ENCODE results near the gene ATIC. TPM values are rescaled to one million over a fixed set of nuclear protein-coding genes. Genes with fewer than 3 reads are reported as not detected.

ATIC gene
- total RNA-seq, 1 experiment from 2014 or later, result 84.5 TPM

DNA sequence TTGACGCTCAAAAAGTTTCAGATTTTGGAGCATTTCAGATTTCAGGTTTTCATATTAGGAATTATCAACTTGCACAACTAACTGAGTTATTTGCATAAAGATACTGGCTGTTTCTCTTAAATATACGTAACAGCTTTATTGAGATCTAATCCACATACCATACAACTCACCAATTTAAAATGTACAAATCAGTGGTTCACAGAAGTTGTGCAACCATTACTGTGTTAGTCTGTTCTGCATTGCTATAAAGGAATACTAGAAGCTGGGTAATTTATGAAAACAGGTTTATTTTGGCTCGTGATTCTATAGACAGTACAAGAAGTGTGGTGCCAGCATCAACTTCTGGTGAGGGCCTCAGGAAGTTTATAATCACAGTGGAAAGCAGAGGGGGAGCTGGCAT is 8.2 kb downstream of the ATIC start:
- no peak overlapping the region for H3K4me3 ChIP-seq (ENCODE audit: low read length)
- peaks cover 96% of the 10 kb centered on the region for H3K79me2 ChIP-seq (ENCODE audit: low read length)
- H3K4me2 ChIP-seq (ENCODE audit: low read depth, low read length, poor library complexity, severe bottlenecking), result no peak overlapping the region
- no peak overlapping the region for H3K9ac ChIP-seq (ENCODE audit: low read length)
- H3K4me1 ChIP-seq (ENCODE audit: low read length), result no peaks in the 10 kb centered on the region
- H3K27me3 ChIP-seq (ENCODE audit: low read length), result no peaks in the 10 kb centered on the region
- DNase-seq, result no peak
- no peaks in the 10 kb centered on the region for H3K9me3 ChIP-seq (ENCODE audit: low read length)
- H4K20me1 ChIP-seq (ENCODE audit: insufficient read depth, low read depth, low read length), result peaks cover 5% of the 10 kb centered on the region; the same call in 1 of the 2 replicates
- no peaks in the 10 kb centered on the region for H3K9me2 ChIP-seq (replicated peaks; ENCODE audit: insufficient read depth, low read length)
- H2AFZ ChIP-seq (ENCODE audit: low read length), result no peak overlapping the region
- no peak overlapping the region for H3K27ac ChIP-seq (ENCODE audit: low read length)
- H3K36me3 ChIP-seq (ENCODE audit: insufficient read depth, low read length), result peaks cover 70% of the 10 kb centered on the region

DNA sequence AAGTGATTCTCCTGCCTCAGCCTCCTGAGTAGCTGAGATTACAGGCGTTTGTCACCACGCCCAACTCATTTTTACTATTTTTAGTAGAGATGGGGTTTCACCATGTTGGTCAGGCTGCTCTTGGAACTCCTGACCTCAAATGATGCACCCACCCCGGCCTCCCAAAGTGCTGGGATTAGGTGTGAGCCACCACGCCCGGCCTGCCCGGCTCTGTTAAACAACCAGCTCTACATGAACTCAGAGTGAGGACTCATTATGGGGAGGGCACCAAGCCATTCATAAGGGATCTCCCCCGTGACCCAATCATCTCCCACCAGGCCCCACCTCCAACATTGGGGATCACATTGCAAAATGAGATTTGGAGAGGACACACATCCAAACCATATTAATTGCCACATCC is 8.8 kb downstream of the ATIC start:
- H3K9ac ChIP-seq (ENCODE audit: low read length), result no peak overlapping the region
- no peak for DNase-seq
- no peak overlapping the region for H3K27ac ChIP-seq (ENCODE audit: low read length)
- no peaks in the 10 kb centered on the region for H3K4me1 ChIP-seq (ENCODE audit: low read length)
- no peaks in the 10 kb centered on the region for H3K9me2 ChIP-seq (replicated peaks; ENCODE audit: insufficient read depth, low read length)
- H2AFZ ChIP-seq (ENCODE audit: low read length), result no peak overlapping the region
- H3K9me3 ChIP-seq (ENCODE audit: low read length), result no peaks in the 10 kb centered on the region
- peaks cover 6% of the 10 kb centered on the region; the same call in 1 of the 2 replicates for H4K20me1 ChIP-seq (ENCODE audit: insufficient read depth, low read depth, low read length)
- H3K4me3 ChIP-seq (ENCODE audit: low read length), result no peak overlapping the region
- H3K79me2 ChIP-seq (ENCODE audit: low read length), result peaks cover 93% of the 10 kb centered on the region
- H3K4me2 ChIP-seq (ENCODE audit: low read depth, low read length, poor library complexity, severe bottlenecking), result no peak overlapping the region
- H3K27me3 ChIP-seq (ENCODE audit: low read length), result no peaks in the 10 kb centered on the region
- peaks cover 68% of the 10 kb centered on the region for H3K36me3 ChIP-seq (ENCODE audit: insufficient read depth, low read length)

DNA sequence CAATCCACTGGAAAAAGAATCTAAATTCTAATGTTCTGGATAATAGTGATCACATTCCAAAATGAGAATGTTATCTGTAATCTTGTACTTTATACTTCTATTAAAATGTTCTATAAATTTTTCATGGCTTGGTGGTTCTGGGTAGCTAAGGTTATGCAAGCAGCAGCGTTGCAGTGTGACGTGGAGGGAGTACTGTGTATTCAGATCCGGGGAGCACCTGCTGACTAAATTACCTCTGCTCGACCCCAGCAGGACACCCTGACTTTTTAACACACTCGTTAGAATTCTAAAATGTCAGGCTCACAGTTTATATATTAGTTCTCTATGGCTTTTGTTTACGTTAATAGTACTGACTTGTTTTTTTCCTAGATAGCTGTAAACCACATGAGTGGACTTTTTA is 13.0 kb downstream of the ATIC start:
- Histone ChIP-seq H3K36me3 (ENCODE audit: insufficient read depth, low read length) (peaks cover 59% of the 10 kb centered on the region), H4K20me1 (ENCODE audit: insufficient read depth, low read depth, low read length) (peaks cover 15% of the 10 kb centered on the region), H3K4me1 (ENCODE audit: low read length) (no peaks in the 10 kb centered on the region), H2AFZ (ENCODE audit: low read length) (no peak overlapping the region), H3K9ac (ENCODE audit: low read length) (no peak overlapping the region), H3K4me2 (ENCODE audit: low read depth, low read length, poor library complexity, severe bottlenecking) (no peak overlapping the region), H3K27me3 (ENCODE audit: low read length) (no peaks in the 10 kb centered on the region), H3K4me3 (ENCODE audit: low read length) (no peak overlapping the region), H3K9me2 (replicated peaks; ENCODE audit: insufficient read depth, low read length) (no peaks in the 10 kb centered on the region), H3K79me2 (ENCODE audit: low read length) (peaks cover 89% of the 10 kb centered on the region), H3K27ac (ENCODE audit: low read length) (no peak overlapping the region), H3K9me3 (ENCODE audit: low read length) (no peaks in the 10 kb centered on the region)
- DNase-seq, result no peak

DNA sequence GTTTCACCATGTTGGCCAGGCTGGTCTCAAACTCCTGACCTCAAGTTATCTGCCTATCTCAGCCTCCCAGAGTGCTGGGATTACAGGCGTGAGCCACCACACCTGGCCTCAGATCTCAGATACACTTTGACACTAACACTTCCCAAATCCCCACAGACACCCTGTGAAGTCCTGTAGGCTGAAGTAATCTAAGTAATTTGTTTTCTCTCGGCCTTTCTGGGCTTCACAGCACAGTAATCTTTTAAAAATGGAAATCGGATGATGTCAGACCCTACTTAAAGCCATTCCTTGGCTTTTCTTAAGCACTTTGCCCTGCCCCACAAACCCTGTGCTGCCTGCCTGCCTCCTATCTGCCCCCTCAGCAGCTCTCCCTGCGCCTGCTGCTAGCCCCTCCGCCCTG is 16.2 kb downstream of the ATIC start:
- H3K9me2 ChIP-seq (replicated peaks; ENCODE audit: insufficient read depth, low read length), result no peaks in the 10 kb centered on the region
- H3K4me2 ChIP-seq (ENCODE audit: low read depth, low read length, poor library complexity, severe bottlenecking), result no peak overlapping the region
- H3K27me3 ChIP-seq (ENCODE audit: low read length), result no peaks in the 10 kb centered on the region
- no peak overlapping the region for H2AFZ ChIP-seq (ENCODE audit: low read length)
- H3K27ac ChIP-seq (ENCODE audit: low read length), result no peak overlapping the region
- peaks cover 90% of the 10 kb centered on the region for H3K79me2 ChIP-seq (ENCODE audit: low read length)
- peaks cover 6% of the 10 kb centered on the region; the same call in 1 of the 2 replicates for H3K4me1 ChIP-seq (ENCODE audit: low read length)
- H3K36me3 ChIP-seq (ENCODE audit: insufficient read depth, low read length), result peaks cover 67% of the 10 kb centered on the region
- H4K20me1 ChIP-seq (ENCODE audit: insufficient read depth, low read depth, low read length), result peaks cover 25% of the 10 kb centered on the region
- no peak for DNase-seq
- no peak overlapping the region for H3K4me3 ChIP-seq (ENCODE audit: low read length)
- H3K9ac ChIP-seq (ENCODE audit: low read length), result no peak overlapping the region
- H3K9me3 ChIP-seq (ENCODE audit: low read length), result no peaks in the 10 kb centered on the region

DNA sequence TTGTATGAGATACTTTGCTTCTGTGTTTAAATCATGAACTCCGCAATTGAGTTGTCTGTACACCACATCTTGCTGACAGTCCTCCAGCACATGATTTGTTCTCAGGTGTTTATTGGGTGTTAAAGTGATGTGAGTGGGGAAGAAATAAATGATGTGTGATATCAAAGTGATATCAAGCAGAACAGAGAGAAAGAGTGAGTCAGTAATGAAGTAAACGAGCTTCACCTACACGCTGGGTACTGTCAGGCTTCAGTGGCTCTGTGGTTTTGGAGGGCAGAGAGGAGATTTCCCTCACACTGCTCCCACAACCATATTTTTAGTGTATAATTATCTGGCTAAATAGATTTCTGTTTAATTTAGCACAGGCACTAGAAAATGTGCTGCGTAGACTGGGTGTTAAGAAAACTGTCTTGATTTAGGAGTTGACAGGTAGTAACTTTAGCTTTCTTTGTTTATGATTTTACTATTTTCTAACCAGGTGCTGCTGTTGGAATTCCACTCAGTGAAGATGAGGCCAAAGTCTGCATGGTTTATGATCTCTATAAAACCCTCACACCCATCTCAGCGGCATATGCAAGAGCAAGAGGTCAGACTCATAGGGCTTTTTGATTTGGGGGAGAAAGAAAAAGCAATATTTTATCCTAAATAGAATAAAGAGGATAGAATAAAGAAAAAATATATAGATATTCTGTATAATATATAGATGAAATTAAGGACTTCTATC is 21.2 kb downstream of the ATIC start:
- Histone ChIP-seq H3K9me2 (replicated peaks; ENCODE audit: insufficient read depth, low read length) (no peaks in the 10 kb centered on the region), H3K36me3 (ENCODE audit: insufficient read depth, low read length) (peaks cover 71% of the 10 kb centered on the region), H4K20me1 (ENCODE audit: insufficient read depth, low read depth, low read length) (peaks cover 19% of the 10 kb centered on the region), H3K4me3 (ENCODE audit: low read length) (no peak overlapping the region), H3K27ac (ENCODE audit: low read length) (no peak overlapping the region), H3K9ac (ENCODE audit: low read length) (no peak overlapping the region), H3K4me2 (ENCODE audit: low read depth, low read length, poor library complexity, severe bottlenecking) (no peak overlapping the region), H2AFZ (ENCODE audit: low read length) (no peak overlapping the region), H3K27me3 (ENCODE audit: low read length) (no peaks in the 10 kb centered on the region), H3K4me1 (ENCODE audit: low read length) (peaks cover 6% of the 10 kb centered on the region; the same call in 1 of the 2 replicates), H3K9me3 (ENCODE audit: low read length) (no peaks in the 10 kb centered on the region), H3K79me2 (ENCODE audit: low read length) (peaks cover 73% of the 10 kb centered on the region)
- DNase-seq, result no peak

DNA sequence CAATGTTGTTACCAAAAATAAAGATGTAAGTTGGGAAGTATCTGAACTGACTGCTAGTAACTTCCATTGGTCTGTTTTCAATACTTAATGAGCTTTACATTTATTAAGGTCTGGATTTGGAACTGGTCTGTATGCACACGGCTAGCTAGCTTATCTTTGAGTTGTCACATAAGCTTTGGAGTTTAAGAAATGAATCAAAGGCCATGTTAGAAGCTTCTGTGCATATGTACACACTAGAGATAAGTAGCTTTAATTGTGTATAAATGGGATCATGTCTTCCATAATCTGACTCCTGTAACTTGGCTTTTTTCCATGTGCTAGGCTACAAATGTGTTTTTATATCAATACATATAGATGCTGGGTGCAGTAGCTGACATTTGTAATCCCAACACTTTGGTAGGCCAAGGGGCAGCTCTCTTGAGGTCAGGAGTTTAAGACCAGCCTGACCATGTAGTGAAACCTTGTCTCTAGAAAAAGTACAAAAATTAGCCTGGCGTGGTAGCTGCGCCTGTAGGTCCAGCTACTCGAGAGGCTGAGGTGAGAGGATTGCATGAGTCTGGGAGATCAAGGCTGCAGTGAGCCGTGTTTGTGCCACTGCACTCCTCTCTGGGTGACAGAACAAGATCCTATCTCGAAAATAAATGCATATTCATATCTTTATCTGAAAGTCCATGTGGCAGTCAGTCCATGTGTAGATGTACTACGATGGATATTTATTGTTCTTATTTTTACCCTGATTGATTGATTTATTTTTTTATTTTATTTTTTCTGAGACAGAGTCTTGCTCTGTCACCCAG is 27.2 kb downstream of the ATIC start:
- H3K9me2 ChIP-seq (replicated peaks; ENCODE audit: insufficient read depth, low read length), result no peaks in the 10 kb centered on the region
- no peaks in the 10 kb centered on the region for H4K20me1 ChIP-seq (ENCODE audit: insufficient read depth, low read depth, low read length)
- H3K79me2 ChIP-seq (ENCODE audit: low read length), result peaks cover 67% of the 10 kb centered on the region
- H3K4me2 ChIP-seq (ENCODE audit: low read depth, low read length, poor library complexity, severe bottlenecking), result no peak overlapping the region
- H3K36me3 ChIP-seq (ENCODE audit: insufficient read depth, low read length), result peaks cover 85% of the 10 kb centered on the region
- no peak overlapping the region for H3K4me3 ChIP-seq (ENCODE audit: low read length)
- H3K27ac ChIP-seq (ENCODE audit: low read length), result no peak overlapping the region
- H3K4me1 ChIP-seq (ENCODE audit: low read length), result no peaks in the 10 kb centered on the region
- no peaks in the 10 kb centered on the region for H3K9me3 ChIP-seq (ENCODE audit: low read length)
- H3K27me3 ChIP-seq (ENCODE audit: low read length), result no peaks in the 10 kb centered on the region
- no peak overlapping the region for H3K9ac ChIP-seq (ENCODE audit: low read length)
- no peak overlapping the region for H2AFZ ChIP-seq (ENCODE audit: low read length)
- no peak for DNase-seq

DNA sequence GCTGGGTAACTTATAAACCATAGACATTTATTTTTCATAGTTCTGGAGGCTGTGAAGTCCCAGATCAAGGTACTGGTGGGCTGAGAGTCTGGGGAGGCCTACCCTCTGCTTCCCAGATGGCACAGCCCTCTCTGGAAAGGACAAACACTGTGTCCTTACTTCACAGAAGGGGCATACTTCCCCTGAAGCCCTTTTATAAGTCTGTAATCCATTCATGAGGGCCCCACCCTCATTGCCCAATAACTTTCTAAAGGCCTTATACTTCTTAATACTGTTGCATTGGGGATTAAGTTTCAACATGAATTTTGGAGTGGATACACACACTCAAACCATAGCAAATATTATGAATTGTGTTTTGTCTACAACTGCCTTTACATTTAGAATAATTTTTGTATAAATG is 36.0 kb downstream of the ATIC start:
- Histone ChIP-seq H3K4me3 (ENCODE audit: low read length) (no peak overlapping the region), H3K4me2 (ENCODE audit: low read depth, low read length, poor library complexity, severe bottlenecking) (no peak overlapping the region), H3K9me3 (ENCODE audit: low read length) (no peaks in the 10 kb centered on the region), H3K9ac (ENCODE audit: low read length) (no peak overlapping the region), H3K4me1 (ENCODE audit: low read length) (no peaks in the 10 kb centered on the region), H3K27ac (ENCODE audit: low read length) (no peak overlapping the region), H3K36me3 (ENCODE audit: insufficient read depth, low read length) (peaks cover 69% of the 10 kb centered on the region), H2AFZ (ENCODE audit: low read length) (no peak overlapping the region), H4K20me1 (ENCODE audit: insufficient read depth, low read depth, low read length) (no peaks in the 10 kb centered on the region), H3K27me3 (ENCODE audit: low read length) (no peaks in the 10 kb centered on the region), H3K79me2 (ENCODE audit: low read length) (peaks cover 18% of the 10 kb centered on the region), H3K9me2 (replicated peaks; ENCODE audit: insufficient read depth, low read length) (no peaks in the 10 kb centered on the region)
- DNase-seq, result no peak

DNA sequence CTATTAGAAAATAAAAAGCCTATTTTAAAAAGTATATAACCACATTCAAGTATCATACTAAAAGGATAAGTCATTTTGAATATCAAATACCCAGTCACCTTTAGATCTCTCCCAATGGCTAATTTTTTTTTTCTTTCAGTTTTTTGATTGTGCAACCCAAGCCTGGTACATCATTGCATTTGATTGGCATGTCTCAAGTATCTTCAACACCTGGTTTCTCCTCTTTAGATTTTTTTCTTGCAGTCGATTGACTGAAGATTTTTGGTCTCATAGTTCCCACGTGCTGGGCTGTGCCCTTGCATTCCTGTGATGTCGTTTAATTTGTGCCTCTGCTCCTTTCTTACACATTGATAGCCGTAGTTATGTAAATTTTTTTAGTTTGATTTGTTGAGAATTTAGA is 40.7 kb downstream of the ATIC start:
- Histone ChIP-seq H3K9ac (ENCODE audit: low read length) (no peak overlapping the region), H4K20me1 (ENCODE audit: insufficient read depth, low read depth, low read length) (no peaks in the 10 kb centered on the region), H3K9me2 (replicated peaks; ENCODE audit: insufficient read depth, low read length) (no peaks in the 10 kb centered on the region), H3K27ac (ENCODE audit: low read length) (no peak overlapping the region), H3K4me3 (ENCODE audit: low read length) (no peak overlapping the region), H3K36me3 (ENCODE audit: insufficient read depth, low read length) (peaks cover 32% of the 10 kb centered on the region; the same call in 1 of the 2 replicates), H3K79me2 (ENCODE audit: low read length) (no peaks in the 10 kb centered on the region), H3K4me2 (ENCODE audit: low read depth, low read length, poor library complexity, severe bottlenecking) (no peak overlapping the region), H3K4me1 (ENCODE audit: low read length) (no peaks in the 10 kb centered on the region), H3K9me3 (ENCODE audit: low read length) (no peaks in the 10 kb centered on the region), H2AFZ (ENCODE audit: low read length) (no peak overlapping the region), H3K27me3 (ENCODE audit: low read length) (no peaks in the 10 kb centered on the region)
- DNase-seq, result no peak
